Inferior parietal cortex (tissue), 1 donor: ENCODE data around the gene RDM1.

Source experiments
- DNase-seq: peaks from one replicate; pipeline ENCODE4 v3.0.0-alpha.2; 2016; ENCODE audit errors: extremely low spot score

The RDM1 gene

DNA sequence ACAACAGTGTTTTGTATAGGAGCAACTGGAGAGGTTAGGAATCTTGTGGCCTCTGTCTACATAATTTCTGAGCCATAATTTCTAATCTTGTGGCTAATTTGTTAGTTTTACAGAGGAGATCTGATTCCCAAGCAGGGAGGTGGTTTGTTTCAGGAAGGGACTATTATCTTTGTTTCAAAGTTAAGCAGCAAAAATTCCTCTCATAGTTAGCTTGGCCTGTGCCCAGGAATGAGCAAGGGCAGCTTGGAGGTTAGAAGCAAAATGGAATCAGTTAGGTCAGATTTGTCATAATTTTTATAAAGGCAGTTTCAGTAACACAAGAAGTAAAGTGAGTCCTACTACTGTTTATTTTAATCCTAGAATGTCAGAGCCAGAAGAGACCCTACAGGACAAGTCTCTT, 2.0 kb upstream of the RDM1 start:
- DNase-seq = no peak

DNA sequence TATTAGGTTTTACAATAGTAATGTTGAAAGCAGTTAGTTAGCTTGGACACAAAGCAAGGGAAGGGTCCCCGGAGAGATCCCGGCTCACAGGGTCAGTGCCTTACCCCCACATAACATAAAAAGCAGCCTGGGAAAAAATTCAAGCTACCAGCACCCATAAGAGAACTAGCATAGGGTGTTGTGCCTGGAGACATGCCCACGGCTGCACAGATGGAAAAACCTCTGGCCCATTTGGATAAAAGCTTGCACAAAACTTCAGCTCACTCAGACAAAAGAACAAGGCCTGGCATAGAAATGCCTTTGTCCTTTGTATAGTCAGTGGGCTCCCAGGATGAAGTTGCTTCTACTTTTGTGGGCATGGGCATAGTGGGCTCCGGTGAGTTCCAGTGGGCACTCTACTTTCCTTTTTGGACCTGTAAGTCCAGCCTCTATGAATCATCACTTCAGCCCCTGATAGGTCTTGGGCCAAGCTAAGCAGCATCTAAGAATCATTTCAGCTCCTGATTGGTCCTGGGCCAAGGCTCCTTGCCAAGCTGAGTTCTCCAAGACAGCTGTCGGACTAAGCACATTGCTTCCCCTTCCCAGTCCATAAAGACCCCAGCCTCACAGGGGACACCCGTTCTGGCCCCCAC, 1.3 kb upstream of the RDM1 start:
- DNase-seq = no peak

GRCh38 chr17:35927714-35928113, 2.9 kb downstream of the RDM1 start:
- no peak for DNase-seq

DNA sequence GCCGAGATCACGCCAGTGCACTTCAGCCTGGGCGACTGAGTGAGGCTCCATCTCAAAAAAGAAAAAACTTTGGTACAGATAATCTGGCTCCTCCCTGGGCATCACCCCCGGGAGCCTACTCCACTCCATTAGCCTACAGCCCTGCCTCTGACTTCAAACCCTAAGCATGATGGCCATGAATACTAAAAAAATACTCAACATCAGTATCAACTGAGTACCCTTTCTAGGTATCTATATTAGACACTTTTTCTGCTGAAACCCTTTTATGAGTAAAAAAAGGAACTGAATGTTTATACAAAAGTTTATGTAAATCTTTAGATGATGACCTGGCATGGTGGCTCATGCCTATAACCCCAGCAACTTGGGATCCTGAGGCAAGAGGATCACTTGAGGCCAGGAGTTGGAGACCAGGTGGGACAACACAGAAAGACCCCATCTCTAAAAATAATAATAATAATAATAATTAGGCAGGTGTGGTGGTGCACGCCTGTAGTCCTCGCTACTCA, 6.9 kb downstream of the RDM1 start:
- DNase-seq = no peak

DNA sequence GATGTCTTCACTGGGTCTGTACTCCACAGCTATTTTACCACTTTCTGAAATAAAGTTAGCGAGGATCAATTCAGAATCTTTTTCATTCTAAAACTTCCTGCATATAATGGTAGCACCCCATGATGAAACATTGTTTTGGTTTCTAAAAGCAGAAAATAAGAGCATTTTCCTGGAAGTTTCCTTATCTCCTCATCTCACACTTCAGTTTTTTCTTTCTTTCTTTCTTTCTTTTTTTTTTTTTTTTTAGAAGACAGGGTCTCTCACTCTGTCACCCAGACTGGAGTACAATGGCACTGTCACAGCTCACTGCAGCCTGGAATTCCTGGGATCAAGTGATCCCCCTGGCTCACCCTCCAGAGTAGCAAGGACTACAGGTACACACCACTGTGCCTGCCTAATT, 10.3 kb downstream of the RDM1 start:
- DNase-seq = no peak

DNA sequence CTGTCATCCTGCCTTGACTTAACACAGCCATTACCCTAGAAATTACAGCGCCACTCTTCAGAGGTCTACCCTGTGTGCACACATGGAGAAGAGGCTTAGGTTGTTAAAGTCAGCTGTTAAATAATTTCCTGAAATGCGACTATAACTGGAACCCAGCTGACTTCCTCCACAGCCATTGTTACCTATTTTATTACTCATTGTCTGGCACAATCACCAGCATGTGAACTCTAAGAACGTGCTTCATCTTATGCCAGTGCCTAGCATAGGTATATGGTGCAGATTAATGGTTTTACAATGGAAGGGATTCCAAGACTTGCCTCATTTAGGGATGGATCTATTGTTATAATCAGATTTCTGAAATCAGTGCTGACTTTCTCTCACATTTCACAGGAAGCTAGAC, 11.9 kb downstream of the RDM1 start:
- DNase-seq = no peak

DNA sequence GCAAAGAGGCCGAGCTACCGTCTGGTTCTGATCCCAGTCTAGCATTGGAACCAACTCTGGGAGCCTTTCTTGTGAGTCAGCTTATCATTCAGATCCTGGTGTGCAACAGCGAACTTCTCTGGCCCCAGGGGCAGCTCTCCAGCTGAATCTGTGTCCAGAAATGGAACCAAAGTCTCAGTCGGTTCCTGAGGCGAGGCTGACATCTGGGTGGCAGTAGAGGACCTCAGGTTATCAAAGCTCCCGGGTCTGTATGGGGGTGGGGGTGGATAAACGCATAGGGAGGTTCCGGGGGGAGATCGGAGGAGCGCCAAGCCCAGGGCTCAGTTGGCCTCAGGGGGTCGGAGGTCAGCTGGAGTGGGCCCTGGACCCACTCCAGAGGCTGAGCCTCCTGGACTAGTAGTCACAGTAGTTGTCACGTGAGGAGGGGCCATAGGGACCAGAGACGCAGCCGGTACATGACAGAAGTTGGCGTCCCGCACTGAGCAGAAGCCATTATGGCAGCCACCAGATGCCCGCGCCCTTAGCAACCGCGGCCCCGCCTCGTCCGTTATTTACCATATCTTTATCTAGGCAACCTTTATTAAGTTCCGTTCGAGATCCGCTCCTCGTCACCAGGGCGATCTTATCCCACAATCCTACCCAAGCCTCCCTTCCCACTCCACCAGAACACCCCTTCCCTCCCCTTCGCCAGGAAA, 12.9 kb downstream of the RDM1 start:
- DNase-seq = no peak

- no peak for DNase-seq
These were observed 15.2 kb downstream of the RDM1 start for GRCh38 chr17:35915153-35915964.

- no peak for DNase-seq
These were observed 16.2 kb downstream of the RDM1 start for GRCh38 chr17:35914354-35914753.

GRCh38 chr17:35913609-35914008, 17.0 kb downstream of the RDM1 start:
- no peak for DNase-seq

- DNase-seq = no peak
These were observed 17.6 kb downstream of the RDM1 start for GRCh38 chr17:35912942-35913341.

- DNase-seq = no peak
These were observed 18.1 kb downstream of the RDM1 start for GRCh38 chr17:35912339-35912912.

- no peak for DNase-seq
These were observed 21.2 kb downstream of the RDM1 start for GRCh38 chr17:35909408-35909807.

- DNase-seq = no peak
These were observed 22.9 kb downstream of the RDM1 start for GRCh38 chr17:35907691-35908090.

GRCh38 chr17:35906926-35907637, 23.5 kb downstream of the RDM1 start:
- no peak for DNase-seq

- DNase-seq = no peak
These were observed 24.2 kb downstream of the RDM1 start for GRCh38 chr17:35906191-35906925.

GRCh38 chr17:35903451-35903850, 27.1 kb downstream of the RDM1 start:
- DNase-seq = no peak

DNA sequence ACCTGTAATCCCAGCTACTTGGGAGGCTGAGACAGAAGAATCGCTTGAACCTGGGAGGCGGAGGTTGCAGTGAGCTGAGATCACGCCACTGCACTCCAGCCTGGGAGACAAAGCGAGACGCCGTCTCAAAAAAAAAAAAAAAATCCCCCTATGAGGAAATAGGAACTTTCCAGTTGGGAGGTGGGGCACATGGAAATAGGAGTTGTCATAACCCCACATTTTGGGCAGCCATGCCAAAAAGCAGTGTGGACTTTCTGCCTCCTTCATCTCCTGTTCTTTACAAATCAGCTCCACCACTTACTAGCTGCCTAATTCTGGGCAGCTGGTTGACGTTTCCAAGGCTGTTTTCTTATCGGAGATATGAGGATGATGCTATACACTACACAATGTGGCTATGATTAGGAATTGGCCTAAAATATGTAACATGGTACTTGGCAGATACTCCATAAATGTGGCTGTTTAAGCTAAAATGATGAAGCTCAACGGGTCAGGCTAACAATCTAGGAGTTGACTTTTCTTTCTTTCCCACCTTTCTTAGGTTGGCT, 28.9 kb downstream of the RDM1 start:
- DNase-seq = no peak

- no peak for DNase-seq
These were observed 29.7 kb downstream of the RDM1 start for GRCh38 chr17:35900708-35901480.

DNA sequence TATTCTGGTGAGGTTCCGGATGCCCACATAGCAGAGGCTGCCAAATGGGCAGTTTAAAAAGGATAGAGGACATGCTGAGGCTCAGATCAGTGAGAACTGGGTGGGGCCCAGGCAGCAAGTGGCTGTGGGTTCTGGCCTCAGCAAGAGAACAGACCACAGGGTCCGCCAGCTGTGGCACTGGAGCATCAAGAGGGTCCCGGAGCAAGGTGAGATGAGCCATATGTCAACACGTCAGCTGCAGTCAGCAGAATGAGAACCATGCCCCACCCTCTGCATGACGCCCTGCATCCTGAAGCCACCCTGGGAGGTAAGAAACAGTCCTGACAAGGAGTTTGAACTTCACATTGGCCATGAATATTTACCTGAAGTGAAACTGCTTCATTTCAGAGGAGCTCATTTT, 30.3 kb downstream of the RDM1 start:
- no peak for DNase-seq
